ENCODE measurements around the gene MAML2. TPM values are rescaled to one million over a fixed set of nuclear protein-coding genes. Genes with fewer than 3 reads are reported as not detected.

Gene MAML2
- total and polyA plus RNA-seq, 9 of the 15 experiments (the other 6 are each of a cell fraction or from before 2014, with no cell fraction given), result 0.79 to 6.8 (median 4.8) TPM

DNA sequence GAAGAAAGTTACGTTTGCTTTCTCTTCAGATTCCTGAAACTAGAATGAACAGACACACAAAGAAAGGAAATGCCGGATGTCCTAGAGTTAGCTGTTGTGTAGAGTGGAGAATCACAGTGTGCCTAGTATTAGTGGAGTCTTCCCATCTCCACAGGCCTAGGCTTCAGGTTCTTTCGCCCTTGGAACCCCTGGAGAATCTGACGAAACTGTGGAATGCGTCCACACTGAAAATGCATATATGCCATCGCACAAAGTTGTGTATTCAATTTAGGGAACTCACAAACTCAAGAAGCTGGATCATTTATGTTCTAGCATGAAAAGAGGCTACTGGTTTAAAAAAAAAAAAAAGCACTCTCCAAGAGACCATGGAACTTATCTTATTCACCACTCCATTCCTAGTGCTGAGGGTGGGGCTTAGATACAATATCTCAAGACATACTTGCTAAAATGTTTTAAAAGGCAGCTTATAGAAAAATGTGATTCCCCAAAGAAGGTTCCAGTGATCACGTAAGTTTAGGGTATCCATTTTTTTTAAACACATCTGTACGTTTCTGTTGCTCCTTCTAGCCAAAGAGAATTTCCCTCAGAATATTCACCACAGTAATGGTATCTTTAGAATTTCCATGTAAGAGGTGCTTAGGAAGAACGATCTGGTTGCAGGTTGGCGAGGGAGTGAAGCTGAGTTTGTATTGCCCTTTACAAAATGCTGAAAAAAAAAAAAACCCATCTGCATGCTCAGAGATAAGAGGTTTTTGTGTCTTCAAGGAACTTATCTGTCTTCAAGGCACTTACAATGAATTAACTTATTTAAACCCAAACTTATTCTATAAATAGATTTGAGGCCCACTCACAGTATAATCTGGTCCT, 20.0 kb downstream of the MAML2 start (continued):
- TF ChIP-seq, protein P1, sequence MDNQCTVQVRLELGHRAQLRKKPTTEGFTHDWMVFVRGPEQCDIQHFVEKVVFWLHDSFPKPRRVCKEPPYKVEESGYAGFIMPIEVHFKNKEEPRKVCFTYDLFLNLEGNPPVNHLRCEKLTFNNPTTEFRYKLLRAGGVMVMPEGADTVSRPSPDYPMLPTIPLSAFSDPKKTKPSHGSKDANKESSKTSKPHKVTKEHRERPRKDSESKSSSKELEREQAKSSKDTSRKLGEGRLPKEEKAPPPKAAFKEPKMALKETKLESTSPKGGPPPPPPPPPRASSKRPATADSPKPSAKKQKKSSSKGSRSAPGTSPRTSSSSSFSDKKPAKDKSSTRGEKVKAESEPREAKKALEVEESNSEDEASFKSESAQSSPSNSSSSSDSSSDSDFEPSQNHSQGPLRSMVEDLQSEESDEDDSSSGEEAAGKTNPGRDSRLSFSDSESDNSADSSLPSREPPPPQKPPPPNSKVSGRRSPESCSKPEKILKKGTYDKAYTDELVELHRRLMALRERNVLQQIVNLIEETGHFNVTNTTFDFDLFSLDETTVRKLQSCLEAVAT (IDR thresholded peaks at IDR 0.05), result peak in 1 of 2 experiments; percentile 10; a peak in 2 of 4 replicates
- peak; percentile 94 for TF ChIP-seq ZNF384 (IDR thresholded peaks at IDR 0.05; ENCODE audit: low read depth, low read length)
- TF ChIP-seq, protein P2, sequence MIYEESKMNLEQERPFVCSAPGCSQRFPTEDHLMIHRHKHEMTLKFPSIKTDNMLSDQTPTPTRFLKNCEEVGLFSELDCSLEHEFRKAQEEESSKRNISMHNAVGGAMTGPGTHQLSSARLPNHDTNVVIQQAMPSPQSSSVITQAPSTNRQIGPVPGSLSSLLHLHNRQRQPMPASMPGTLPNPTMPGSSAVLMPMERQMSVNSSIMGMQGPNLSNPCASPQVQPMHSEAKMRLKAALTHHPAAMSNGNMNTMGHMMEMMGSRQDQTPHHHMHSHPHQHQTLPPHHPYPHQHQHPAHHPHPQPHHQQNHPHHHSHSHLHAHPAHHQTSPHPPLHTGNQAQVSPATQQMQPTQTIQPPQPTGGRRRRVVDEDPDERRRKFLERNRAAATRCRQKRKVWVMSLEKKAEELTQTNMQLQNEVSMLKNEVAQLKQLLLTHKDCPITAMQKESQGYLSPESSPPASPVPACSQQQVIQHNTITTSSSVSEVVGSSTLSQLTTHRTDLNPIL (CRISPR knock-in tag; IDR thresholded peaks at IDR 0.05), result no peak
- peak; percentile 56 for TF ChIP-seq TEAD4 (IDR thresholded peaks at IDR 0.05; ENCODE audit: low read length)
- TF ChIP-seq TEAD4 (CRISPR knock-in tag; IDR thresholded peaks at IDR 0.05; ENCODE audit: borderline replicate concordance), result no peak
- peak; percentile 23 for TF ChIP-seq POLR2A (conservative IDR thresholded peaks at IDR 0.05)
- TF ChIP-seq EHMT2 (IDR thresholded peaks at IDR 0.05), result no peak
- TF ChIP-seq CCAR2 (IDR thresholded peaks at IDR 0.05; ENCODE audit: low read depth, low read length), result no peak
- no peak for TF ChIP-seq ATF1 (CRISPR knock-in tag; IDR thresholded peaks at IDR 0.05)
- peak; percentile 43; the same call in 1 of the 2 replicates for TF ChIP-seq ATF1 (tag; IDR thresholded peaks at IDR 0.05)
- TF ChIP-seq, protein P3, sequence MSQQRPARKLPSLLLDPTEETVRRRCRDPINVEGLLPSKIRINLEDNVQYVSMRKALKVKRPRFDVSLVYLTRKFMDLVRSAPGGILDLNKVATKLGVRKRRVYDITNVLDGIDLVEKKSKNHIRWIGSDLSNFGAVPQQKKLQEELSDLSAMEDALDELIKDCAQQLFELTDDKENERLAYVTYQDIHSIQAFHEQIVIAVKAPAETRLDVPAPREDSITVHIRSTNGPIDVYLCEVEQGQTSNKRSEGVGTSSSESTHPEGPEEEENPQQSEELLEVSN (IDR thresholded peaks at IDR 0.05; ENCODE audit: borderline replicate concordance in 1 of 2, extremely low read depth in 1 of 2, insufficient read depth in 1 of 2, insufficient read length in 1 of 2, low read depth in 1 of 2, low read length in 1 of 2, poor library complexity in 1 of 2, severe bottlenecking in 1 of 2), result no peak
- TF ChIP-seq BHLHE40 (IDR thresholded peaks at IDR 0.05; ENCODE audit: low read length), result no peak
- no peak for TF ChIP-seq ZNF140 (CRISPR knock-in tag; IDR thresholded peaks at IDR 0.05)
- 0 out of 2 replicates have a peak, but pooled peaks have one; percentile 34 for TF ChIP-seq ZNF584 (CRISPR knock-in tag; IDR thresholded peaks at IDR 0.05; ENCODE audit: low read depth)
- peak; percentile 75 for TF ChIP-seq DPF2 (IDR thresholded peaks at IDR 0.05)
- TF ChIP-seq ZNF766 (CRISPR knock-in tag; conservative IDR thresholded peaks at IDR 0.05), result 0 out of 2 replicates have a peak, but pooled peaks have one; percentile 15
- TF ChIP-seq, protein P4, sequence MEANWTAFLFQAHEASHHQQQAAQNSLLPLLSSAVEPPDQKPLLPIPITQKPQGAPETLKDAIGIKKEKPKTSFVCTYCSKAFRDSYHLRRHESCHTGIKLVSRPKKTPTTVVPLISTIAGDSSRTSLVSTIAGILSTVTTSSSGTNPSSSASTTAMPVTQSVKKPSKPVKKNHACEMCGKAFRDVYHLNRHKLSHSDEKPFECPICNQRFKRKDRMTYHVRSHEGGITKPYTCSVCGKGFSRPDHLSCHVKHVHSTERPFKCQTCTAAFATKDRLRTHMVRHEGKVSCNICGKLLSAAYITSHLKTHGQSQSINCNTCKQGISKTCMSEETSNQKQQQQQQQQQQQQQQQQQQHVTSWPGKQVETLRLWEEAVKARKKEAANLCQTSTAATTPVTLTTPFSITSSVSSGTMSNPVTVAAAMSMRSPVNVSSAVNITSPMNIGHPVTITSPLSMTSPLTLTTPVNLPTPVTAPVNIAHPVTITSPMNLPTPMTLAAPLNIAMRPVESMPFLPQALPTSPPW (CRISPR knock-in tag; IDR thresholded peaks at IDR 0.05), result peak; percentile 33; the same call in 1 of the 2 replicates
- TF ChIP-seq LEF1 (IDR thresholded peaks at IDR 0.05), result peak; percentile 33; the same call in 1 of the 2 replicates
- TF ChIP-seq, protein P5, sequence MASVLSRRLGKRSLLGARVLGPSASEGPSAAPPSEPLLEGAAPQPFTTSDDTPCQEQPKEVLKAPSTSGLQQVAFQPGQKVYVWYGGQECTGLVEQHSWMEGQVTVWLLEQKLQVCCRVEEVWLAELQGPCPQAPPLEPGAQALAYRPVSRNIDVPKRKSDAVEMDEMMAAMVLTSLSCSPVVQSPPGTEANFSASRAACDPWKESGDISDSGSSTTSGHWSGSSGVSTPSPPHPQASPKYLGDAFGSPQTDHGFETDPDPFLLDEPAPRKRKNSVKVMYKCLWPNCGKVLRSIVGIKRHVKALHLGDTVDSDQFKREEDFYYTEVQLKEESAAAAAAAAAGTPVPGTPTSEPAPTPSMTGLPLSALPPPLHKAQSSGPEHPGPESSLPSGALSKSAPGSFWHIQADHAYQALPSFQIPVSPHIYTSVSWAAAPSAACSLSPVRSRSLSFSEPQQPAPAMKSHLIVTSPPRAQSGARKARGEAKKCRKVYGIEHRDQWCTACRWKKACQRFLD (CRISPR knock-in tag; IDR thresholded peaks at IDR 0.05), result 0 out of 2 replicates have a peak, but pooled peaks have one; percentile 54
- no peak for TF ChIP-seq NUFIP1 (IDR thresholded peaks at IDR 0.05; ENCODE audit: partially characterized antibody)
- peak; percentile 62 for TF ChIP-seq SOX6 (IDR thresholded peaks at IDR 0.05)
- no peak; the same call in 1 of the 2 replicates for TF ChIP-seq CXXC5 (CRISPR knock-in tag; IDR thresholded peaks at IDR 0.05)

Data from K562 (cell line).